Motor neuron (in vitro differentiated cells): ENCODE results near the gene DPP8. TPM values are rescaled to one million over a fixed set of nuclear protein-coding genes. Genes with fewer than 3 reads are reported as not detected.

Experiments used
- ATAC-seq, 8 experiments: fragments of 200-7000 bp; cut with Tn5 transposase; replicated peaks in 6 of 8; 2 replicates each; pipeline ENCODE4 v1.8.0; 2021; ENCODE audit warnings: mild to moderate bottlenecking in 8 of 8, moderate library complexity in 8 of 8
- H3K27ac ChIP-seq, 2 donors: fragments of 250-450 bp; sonication (Bioruptor Pico); 2 replicates each; pipeline ENCODE4 v1.9.0; 2021; ENCODE audit warnings: antibody characterized with exemption in 2 of 2, mild to moderate bottlenecking in 2 of 2, moderate library complexity in 1 of 2
- H3K4me1 ChIP-seq, 2 donors: fragments of 250-450 bp; sonication (Bioruptor Pico); replicated peaks in 1 of 2; 2 replicates each; pipeline ENCODE4 v1.6.1; 2021; ENCODE audit warnings: antibody characterized with exemption in 2 of 2, mild to moderate bottlenecking in 2 of 2, moderate library complexity in 1 of 2
- H3K4me3 ChIP-seq, 5 donors: fragments of 250-450 bp; sonication (Bioruptor Pico); 2 replicates each; pipeline ENCODE4 v1.9.0; 2021; ENCODE audit warnings: antibody characterized with exemption in 5 of 5, mild to moderate bottlenecking in 5 of 5, moderate library complexity in 4 of 5
- WGBS, 10 experiments: fragments of 450-650 bp; shearing (Covaris generic); methylation state at CpG; one replicate each; pipeline ENCODE4 v1.0.0; 2022; 5-methylcytosine and 5-hydroxymethylcytosine counted together
- in situ Hi-C, 9 experiments: fragments of 400-800 bp; cut with MboI; loops; one replicate each; pipeline ENCODE4 v1.15.0; 2021; ENCODE audit warnings: low sequenced_read_pairs in 9 of 9, low pct_unique_long_range_greater_than_20kb in 2 of 9; ENCODE audit not compliant: unreplicated experiment in 9 of 9
- total RNA-seq, 8 experiments: library from RNA; unstranded; fragments of 300-600 nt; gene quantifications; 2 replicates each; pipeline versions ENCODE4 v1.2.3 to v1.2.4, GENCODE V29; 2022

The DPP8 gene
- total RNA-seq, 8 experiments from 2014 or later = 18.4 to 42.8 (median 24.7) TPM

GRCh38 chr15:65540314-65540713 lies 22.8 kb upstream of the DPP8 start:
- no peak overlapping the region for H3K27ac ChIP-seq
- no peak for ATAC-seq
- no peak overlapping the region for H3K4me3 ChIP-seq
- peaks cover 0 to 1% of the 10 kb centered on the region in 2 donors for H3K4me1 ChIP-seq
- in situ Hi-C loops = no loop called here
- WGBS, 10 experiments = 57 to 100% (median 100%) methylated on average over 1 of the region's 1 CpG; no CpG with 5 or more reads in 5 of the 10 experiments

GRCh38 chr15:65535192-65535591 lies 17.7 kb upstream of the DPP8 start:
- Histone ChIP-seq H3K27ac (no peak overlapping the region), H3K4me1 (peaks cover 28 to 38% of the 10 kb centered on the region in 2 donors), H3K4me3 (no peak overlapping the region)
- in situ Hi-C loops = no loop called here
- 83 to 100% (median 97%) methylated on average over 1 to 4 of the region's 4 CpGs for WGBS, 10 experiments
- no peak for ATAC-seq

- H3K4me3 ChIP-seq = no peak overlapping the region
- 40 to 96% (median 72%) methylated on average over 1 to 5 of the region's 5 CpGs; no CpG with 5 or more reads in 1 of the 10 experiments for WGBS, 10 experiments
- peaks cover 32 to 42% of the 10 kb centered on the region in 2 donors for H3K4me1 ChIP-seq
- H3K27ac ChIP-seq = peak overlapping the region in 1 of 2 donors; percentile 7
- ATAC-seq = peak in 5 of 8 experiments; percentile 11 to 50 (median 21)
- in situ Hi-C loops = no loop called here
These were observed 15.7 kb upstream of the DPP8 start for GRCh38 chr15:65533057-65533756.

- 33 to 100% (median 87%) methylated on average over 1 of the region's 1 CpG; no CpG with 5 or more reads in 2 of the 10 experiments for WGBS, 10 experiments
These were observed 15.2 kb upstream of the DPP8 start for GRCh38 chr15:65532738-65533051.

GRCh38 chr15:65530318-65531111 lies 13.0 kb upstream of the DPP8 start, which contains the start of gene HACD3:
Gene HACD3 (plus strand): TSS chr15:65530463. CDS start chr15:65530632, 169 bp downstream.
- 0% methylated on average over 1 to 3 of the region's 88 CpGs; no CpG with 5 or more reads in 6 of the 10 experiments for WGBS, 10 experiments
- ATAC-seq = peak; percentile 81 to 97 (median 94)
- in situ Hi-C loops = no loop called here
- Histone ChIP-seq H3K4me1 (peaks cover 32 to 42% of the 10 kb centered on the region in 2 donors), H3K27ac (peak within 1 kb of the TSS; percentile 89), H3K4me3 (peak within 1 kb of the TSS; percentile 53 to 92 (median 70))

More at GRCh38 chr15:65532738-65533051, 15.2 kb upstream of the DPP8 start:
- in situ Hi-C loops = no loop called here
- H3K4me3 ChIP-seq = no peak overlapping the region
- H3K4me1 ChIP-seq = peaks cover 32 to 42% of the 10 kb centered on the region in 2 donors
- H3K27ac ChIP-seq = no peak overlapping the region
- ATAC-seq = peak in 2 of 8 experiments; percentile 2 to 7

GRCh38 chr15:65529762-65530317 lies 12.4 kb upstream of the DPP8 start:
- peaks cover 32 to 36% of the 10 kb centered on the region in 2 donors for H3K4me1 ChIP-seq
- in situ Hi-C loops = no loop called here
- WGBS, 10 experiments = 3 to 84% (median 46%) methylated on average over 1 to 8 of the region's 13 CpGs; no CpG with 5 or more reads in 1 of the 10 experiments
- peak overlapping the region; percentile 53 to 92 (median 70) for H3K4me3 ChIP-seq
- peak overlapping the region; percentile 89 for H3K27ac ChIP-seq
- ATAC-seq = peak in 2 of 8 experiments; percentile 0 to 4

- 87 to 100% (median 94%) methylated on average over 1 to 20 of the region's 20 CpGs; no CpG with 5 or more reads in 1 of the 10 experiments for WGBS, 10 experiments
- in situ Hi-C loops = no loop called here
- Histone ChIP-seq H3K4me1 (peaks cover 25% of the 10 kb centered on the region in 2 donors), H3K4me3 (no peak overlapping the region), H3K27ac (no peak overlapping the region)
- ATAC-seq = no peak
These were observed 11.1 kb upstream of the DPP8 start for GRCh38 chr15:65528461-65529060.

- in situ Hi-C loops = no loop called here
- Histone ChIP-seq H3K27ac (no peak overlapping the region), H3K4me3 (no peak overlapping the region), H3K4me1 (peaks cover 4 to 5% of the 10 kb centered on the region in 2 donors)
- ATAC-seq = peak in 1 of 8 experiments; percentile 3
- WGBS, 10 experiments = 60 to 100% (median 83%) methylated on average over 1 of the region's 1 CpG; no CpG with 5 or more reads in 5 of the 10 experiments
These were observed 8.1 kb upstream of the DPP8 start for GRCh38 chr15:65525622-65526021.

- WGBS, 10 experiments = 20 to 85% (median 71%) methylated on average over 2 to 9 of the region's 10 CpGs; no CpG with 5 or more reads in 3 of the 10 experiments
- Histone ChIP-seq H3K27ac (no peak overlapping the region), H3K4me3 (no peak overlapping the region), H3K4me1 (no peaks in the 10 kb centered on the region)
- in situ Hi-C loops = no loop called here
- ATAC-seq = no peak
These were observed 6.7 kb upstream of the DPP8 start for GRCh38 chr15:65524226-65524625.

- in situ Hi-C loops = no loop called here
- no peak overlapping the region for H3K27ac ChIP-seq
- no peak overlapping the region for H3K4me3 ChIP-seq
- ATAC-seq = no peak
- peaks cover 2 to 3% of the 10 kb centered on the region in 2 donors for H3K4me1 ChIP-seq
- WGBS, 10 experiments = 69 to 100% (median 86%) methylated on average over 1 to 4 of the region's 7 CpGs; no CpG with 5 or more reads in 1 of the 10 experiments
These were observed 3.9 kb upstream of the DPP8 start for GRCh38 chr15:65521350-65521749.

GRCh38 chr15:65518633-65519285 lies 1.3 kb upstream of the DPP8 start:
- WGBS, 10 experiments = 51 to 100% (median 87%) methylated on average over 1 to 4 of the region's 4 CpGs

GRCh38 chr15:65517866-65518207 lies 348 bp upstream of the DPP8 start:
- H3K4me1 ChIP-seq = peaks cover 5 to 8% of the 10 kb centered on the region in 2 donors
- peak overlapping the region in 4 of 5 donors; percentile 96 to 99 (median 98) for H3K4me3 ChIP-seq
- WGBS, 10 experiments = 0 to 57% (median 38%) methylated on average over 1 to 6 of the region's 8 CpGs; no CpG with 5 or more reads in 2 of the 10 experiments
- in situ Hi-C loops = no loop called here
- no peak overlapping the region for H3K27ac ChIP-seq
- peak in 7 of 8 experiments; percentile 2 to 28 (median 16) for ATAC-seq

More at GRCh38 chr15:65518633-65519285, 1.3 kb upstream of the DPP8 start:
- Histone ChIP-seq H3K4me1 (peaks cover 5 to 8% of the 10 kb centered on the region in 2 donors), H3K4me3 (no peak overlapping the region), H3K27ac (no peak overlapping the region)
- in situ Hi-C loops = no loop called here
- ATAC-seq = no peak
